ENCODE data around the gene NRF1. TPM values are rescaled to one million over a fixed set of nuclear protein-coding genes. Genes with fewer than 3 reads are reported as not detected.

The NRF1 gene
- total and polyA plus RNA-seq, 2 of the 13 experiments (the other 11 are each of a cell fraction or from before 2014, with no cell fraction given), result 9.3 to 10.1 TPM

DNA sequence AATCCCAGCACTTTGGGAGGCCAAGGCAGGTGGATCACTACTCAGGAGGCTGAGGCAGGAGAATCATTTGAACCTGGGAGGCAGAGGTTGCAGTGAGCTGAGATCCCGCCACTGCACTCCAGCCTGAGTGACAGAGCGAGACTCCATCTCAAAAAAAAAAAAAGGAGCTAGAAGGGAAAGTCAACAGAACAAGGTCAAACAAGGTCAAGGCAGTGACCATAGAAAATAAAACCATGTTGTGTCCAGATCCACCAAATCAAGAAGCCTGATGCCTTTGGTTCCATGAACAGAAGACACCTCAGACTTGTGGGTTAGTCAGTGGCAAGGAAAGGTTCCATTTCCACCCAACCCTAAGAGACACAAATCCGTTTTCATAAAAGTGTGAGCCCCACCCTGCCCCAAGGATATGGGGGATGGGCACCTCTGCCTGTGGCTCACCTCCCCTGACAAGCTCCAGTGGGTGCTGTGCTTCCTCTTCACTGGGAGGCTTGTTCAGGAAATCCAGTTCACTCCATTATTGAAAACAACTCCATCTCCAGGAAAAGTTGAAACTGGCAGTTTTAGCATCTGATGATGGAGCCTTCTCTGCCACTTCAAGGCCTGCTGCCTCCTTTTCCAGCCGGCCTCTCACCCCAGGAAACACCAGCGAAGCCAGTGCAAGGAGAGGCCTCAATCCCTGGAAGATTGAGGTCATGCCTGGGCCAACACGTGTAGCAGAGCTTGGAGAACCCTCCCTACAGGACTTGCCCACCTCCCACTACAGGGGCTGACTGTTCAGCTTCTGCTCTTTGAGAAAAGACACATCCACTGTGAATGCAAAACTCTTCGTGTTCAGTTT is 152.9 kb downstream of the NRF1 start (continued):
- TF ChIP-seq, protein P1, sequence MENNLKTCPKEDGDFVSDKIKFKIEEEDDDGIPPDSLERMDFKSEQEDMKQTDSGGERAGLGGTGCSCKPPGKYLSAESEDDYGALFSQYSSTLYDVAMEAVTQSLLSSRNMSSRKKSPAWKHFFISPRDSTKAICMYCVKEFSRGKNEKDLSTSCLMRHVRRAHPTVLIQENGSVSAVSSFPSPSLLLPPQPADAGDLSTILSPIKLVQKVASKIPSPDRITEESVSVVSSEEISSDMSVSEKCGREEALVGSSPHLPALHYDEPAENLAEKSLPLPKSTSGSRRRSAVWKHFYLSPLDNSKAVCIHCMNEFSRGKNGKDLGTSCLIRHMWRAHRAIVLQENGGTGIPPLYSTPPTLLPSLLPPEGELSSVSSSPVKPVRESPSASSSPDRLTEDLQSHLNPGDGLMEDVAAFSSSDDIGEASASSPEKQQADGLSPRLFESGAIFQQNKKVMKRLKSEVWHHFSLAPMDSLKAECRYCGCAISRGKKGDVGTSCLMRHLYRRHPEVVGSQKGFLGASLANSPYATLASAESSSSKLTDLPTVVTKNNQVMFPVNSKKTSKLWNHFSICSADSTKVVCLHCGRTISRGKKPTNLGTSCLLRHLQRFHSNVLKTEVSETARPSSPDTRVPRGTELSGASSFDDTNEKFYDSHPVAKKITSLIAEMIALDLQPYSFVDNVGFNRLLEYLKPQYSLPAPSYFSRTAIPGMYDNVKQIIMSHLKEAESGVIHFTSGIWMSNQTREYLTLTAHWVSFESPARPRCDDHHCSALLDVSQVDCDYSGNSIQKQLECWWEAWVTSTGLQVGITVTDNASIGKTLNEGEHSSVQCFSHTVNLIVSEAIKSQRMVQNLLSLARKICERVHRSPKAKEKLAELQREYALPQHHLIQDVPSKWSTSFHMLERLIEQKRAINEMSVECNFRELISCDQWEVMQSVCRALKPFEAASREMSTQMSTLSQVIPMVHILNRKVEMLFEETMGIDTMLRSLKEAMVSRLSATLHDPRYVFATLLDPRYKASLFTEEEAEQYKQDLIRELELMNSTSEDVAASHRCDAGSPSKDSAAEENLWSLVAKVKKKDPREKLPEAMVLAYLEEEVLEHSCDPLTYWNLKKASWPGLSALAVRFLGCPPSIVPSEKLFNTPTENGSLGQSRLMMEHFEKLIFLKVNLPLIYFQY (CRISPR knock-in tag; IDR thresholded peaks at IDR 0.05; ENCODE audit: borderline replicate concordance), result no peak

DNA sequence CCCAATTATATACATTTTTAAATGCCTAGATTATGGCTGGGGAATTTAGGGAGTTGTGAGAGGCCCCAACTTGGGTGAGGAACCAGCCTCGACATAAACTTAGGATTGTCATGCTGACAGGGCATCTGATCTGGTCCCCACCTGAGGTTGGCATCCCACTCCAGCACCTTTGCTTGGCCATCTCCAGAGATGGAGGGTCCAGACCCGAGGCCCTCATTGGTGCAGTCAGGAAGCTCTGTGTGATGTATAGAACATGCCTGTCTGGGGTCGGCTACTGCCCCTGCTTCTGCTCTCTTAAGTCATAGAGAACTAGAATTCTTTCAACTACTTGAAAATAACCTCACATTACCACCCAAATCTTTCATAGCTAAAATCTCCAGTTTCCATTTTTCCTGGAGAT is 153.8 kb downstream of the NRF1 start:
- Histone ChIP-seq H3K9me3 (ENCODE audit: low read length) (no peaks in the 10 kb centered on the region), H3K36me3 (replicated peaks in 1 of 2; ENCODE audit: control insufficient read depth in 1 of 2, insufficient read depth in 2 of 2, low read length in 2 of 2) (no peaks in the 10 kb centered on the region; a peak in 2 of 5 replicates), H3K27me3 (ENCODE audit: control insufficient read depth in 1 of 2, insufficient read depth in 2 of 2, low read length in 2 of 2) (no peaks in the 10 kb centered on the region), H3K27ac (ENCODE audit: extremely low read length, insufficient read depth, low read length) (no peak overlapping the region), H3K4me2 (ENCODE audit: low read depth, low read length) (no peak overlapping the region), H3K4me1 (ENCODE audit: insufficient read depth, low read length) (peaks cover 8% of the 10 kb centered on the region; the same call in 1 of the 2 replicates), H4K20me1 (ENCODE audit: insufficient read depth, low read length) (no peaks in the 10 kb centered on the region), H3K9ac (ENCODE audit: insufficient read depth, low read depth, low read length) (no peak overlapping the region), H3K4me3 (replicated peaks in 1 of 3; ENCODE audit: insufficient read depth in 1 of 3, low read depth in 2 of 3, low read length in 3 of 3) (no peak overlapping the region), H3K79me2 (ENCODE audit: insufficient read depth, low read length) (no peaks in the 10 kb centered on the region), H2AFZ (ENCODE audit: low read length) (no peak overlapping the region)
- CTCF ChIA-PET (ENCODE audit: low intra/inter-chr PET ratio, low total read pairs), result no interaction called here
- ATAC-seq (no peak), DNase-seq (ENCODE audit: low spot score) (no peak), FAIRE-seq (no peak)
- BruUV-seq (replicated peaks), result no TSS peak
- in situ Hi-C loops (cut with HindIII; ENCODE audit: extremely low pct_ligation_motif_present, low pct_unique_long_range_greater_than_20kb), result no loop called here
- intact Hi-C loops (cut with micrococcal nuclease; ENCODE audit: unreplicated experiment), result no loop called here
- 61% methylated on average over 3 of the region's 3 CpGs for WGBS (ENCODE audit: low lambda C conversion rate)
- TF ChIP-seq, protein P2, sequence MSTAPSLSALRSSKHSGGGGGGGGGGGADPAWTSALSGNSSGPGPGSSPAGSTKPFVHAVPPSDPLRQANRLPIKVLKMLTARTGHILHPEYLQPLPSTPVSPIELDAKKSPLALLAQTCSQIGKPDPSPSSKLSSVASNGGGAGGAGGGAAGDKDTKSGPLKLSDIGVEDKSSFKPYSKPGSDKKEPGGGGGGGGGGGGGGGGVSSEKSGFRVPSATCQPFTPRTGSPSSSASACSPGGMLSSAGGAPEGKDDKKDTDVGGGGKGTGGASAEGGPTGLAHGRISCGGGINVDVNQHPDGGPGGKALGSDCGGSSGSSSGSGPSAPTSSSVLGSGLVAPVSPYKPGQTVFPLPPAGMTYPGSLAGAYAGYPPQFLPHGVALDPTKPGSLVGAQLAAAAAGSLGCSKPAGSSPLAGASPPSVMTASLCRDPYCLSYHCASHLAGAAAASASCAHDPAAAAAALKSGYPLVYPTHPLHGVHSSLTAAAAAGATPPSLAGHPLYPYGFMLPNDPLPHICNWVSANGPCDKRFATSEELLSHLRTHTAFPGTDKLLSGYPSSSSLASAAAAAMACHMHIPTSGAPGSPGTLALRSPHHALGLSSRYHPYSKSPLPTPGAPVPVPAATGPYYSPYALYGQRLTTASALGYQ (CRISPR knock-in tag; IDR thresholded peaks at IDR 0.05), result no peak
- TF ChIP-seq FOXP1 (IDR thresholded peaks at IDR 0.05) (no peak), FOXP1 (CRISPR knock-in tag; IDR thresholded peaks at IDR 0.05) (no peak), BORCS8-MEF2B (CRISPR knock-in tag; IDR thresholded peaks at IDR 0.05) (no peak), MAZ (IDR thresholded peaks at IDR 0.05; ENCODE audit: borderline replicate concordance, low read depth, low read length) (no peak), MAZ (CRISPR knock-in tag; IDR thresholded peaks at IDR 0.05; ENCODE audit: low read depth) (no peak)
- POLR2A ChIA-PET, result no interaction called here
